HepG2 (cell line): ENCODE data around the gene TMEM38A. TPM values are rescaled to one million over a fixed set of nuclear protein-coding genes. Genes with fewer than 3 reads are reported as not detected.

Source experiments
- AHR ChIP-seq: IDR thresholded peaks from 2 replicates; pipeline ENCODE4 v1.6.1; 2018; ENCODE audit warnings: missing genetic modification reagents, missing compliant biosample characterization
- AKAP8 ChIP-seq: sonication (generic); formaldehyde crosslinking; IDR thresholded peaks from 2 replicates; pipeline ENCODE4 v1.5.1; 2020; ENCODE audit warnings: mild to moderate bottlenecking, missing genetic modification reagents
- CHD2 ChIP-seq: IDR thresholded peaks from 2 replicates; pipeline ENCODE4 v1.6.1; 2011; ENCODE audit warnings: low read depth, low read length, improper control_type of control experiment
- GZF1 ChIP-seq: sonication (generic); formaldehyde crosslinking; IDR thresholded peaks from 2 replicates; pipeline ENCODE4 v1.5.1; 2020; ENCODE audit warnings: mild to moderate bottlenecking, missing genetic modification reagents
- HBP1 ChIP-seq: IDR thresholded peaks from 2 replicates; pipeline ENCODE4 v1.6.1; 2016; ENCODE audit warnings: low read depth, control low read depth
- HMG20B ChIP-seq: conservative IDR thresholded peaks from 2 replicates; pipeline ENCODE4 v1.6.1; 2016; ENCODE audit warnings: missing genetic modification reagents, missing compliant biosample characterization
- ISX ChIP-seq: sonication (generic); formaldehyde crosslinking; conservative IDR thresholded peaks from 2 replicates; pipeline ENCODE4 v1.5.0; 2020; ENCODE audit warnings: missing genetic modification reagents
- NFAT5 ChIP-seq: sonication (generic); formaldehyde crosslinking; IDR thresholded peaks from 2 replicates; pipeline ENCODE4 v1.4.0; 2020; ENCODE audit warnings: missing genetic modification reagents
- NFATC3 ChIP-seq: sonication (generic); formaldehyde crosslinking; IDR thresholded peaks from 2 replicates; pipeline ENCODE4 v1.5.1; 2020; ENCODE audit warnings: mild to moderate bottlenecking, missing genetic modification reagents
- SATB2 ChIP-seq: sonication (generic); formaldehyde crosslinking; IDR thresholded peaks from 2 replicates; pipeline ENCODE4 v1.5.0; 2020; ENCODE audit warnings: missing genetic modification reagents
- YEATS4 ChIP-seq: sonication (generic); formaldehyde crosslinking; IDR thresholded peaks from 2 replicates; pipeline ENCODE4 v1.4.0; 2020; ENCODE audit warnings: missing genetic modification reagents, borderline replicate concordance
- ZNF143 ChIP-seq: sonication (generic); formaldehyde crosslinking; IDR thresholded peaks from 2 replicates; pipeline ENCODE4 v1.4.0; 2020; ENCODE audit warnings: missing genetic modification reagents
- ZNF329 ChIP-seq: sonication (generic); formaldehyde crosslinking; IDR thresholded peaks from 2 replicates; pipeline ENCODE4 v1.9.0; 2021; ENCODE audit warnings: low read depth, mild to moderate bottlenecking, missing genetic modification reagents
- ZNF331 ChIP-seq: sonication (generic); formaldehyde crosslinking; IDR thresholded peaks from 2 replicates; pipeline ENCODE4 v1.4.0; 2020; ENCODE audit warnings: missing genetic modification reagents
- ZNF441 ChIP-seq: sonication (generic); formaldehyde crosslinking; IDR thresholded peaks from 2 replicates; pipeline ENCODE4 v1.7.0; 2021; ENCODE audit warnings: missing genetic modification reagents, borderline replicate concordance
- ZNF569 ChIP-seq: sonication (generic); formaldehyde crosslinking; IDR thresholded peaks from 2 replicates; pipeline ENCODE4 v1.5.0; 2020; ENCODE audit warnings: mild to moderate bottlenecking, missing genetic modification reagents, moderate library complexity, borderline replicate concordance
- ZNF598 ChIP-seq: sonication (generic); formaldehyde crosslinking; IDR thresholded peaks from 2 replicates; pipeline ENCODE4 v1.5.1; 2020; ENCODE audit warnings: mild to moderate bottlenecking, missing genetic modification reagents, borderline replicate concordance
- ZNF674 ChIP-seq: sonication (generic); formaldehyde crosslinking; IDR thresholded peaks from 2 replicates; pipeline ENCODE4 v1.5.0; 2020; ENCODE audit warnings: low read depth, mild to moderate bottlenecking, missing genetic modification reagents
- ZNF713 ChIP-seq: sonication (generic); formaldehyde crosslinking; IDR thresholded peaks from 2 replicates; pipeline ENCODE4 v1.4.0; 2020; ENCODE audit warnings: mild to moderate bottlenecking, missing genetic modification reagents
- ZNF770 ChIP-seq: sonication (generic); formaldehyde crosslinking; IDR thresholded peaks from 2 replicates; pipeline ENCODE4 v1.5.0; 2020; ENCODE audit warnings: mild to moderate bottlenecking, missing genetic modification reagents
- ZSCAN21 ChIP-seq: sonication (generic); formaldehyde crosslinking; IDR thresholded peaks from 2 replicates; pipeline ENCODE4 v1.8.0; 2022; ENCODE audit warnings: mild to moderate bottlenecking, missing genetic modification reagents, moderate library complexity, borderline replicate concordance
- ZSCAN30 ChIP-seq: sonication (generic); formaldehyde crosslinking; IDR thresholded peaks from 2 replicates; pipeline ENCODE4 v1.5.0; 2020; ENCODE audit warnings: mild to moderate bottlenecking, missing genetic modification reagents
- polyA plus RNA-seq, 8 experiments: library from polyadenylated mRNA; depleted of rRNA in 3 of 8; stranded (reverse) in 7 of 8; unstranded in 1 of 8; fragments of >200 nt; fragmentation: Illumina TruSeq in 4 of 8; extraction: Trizol in 4 of 8; gene quantifications; 2 replicates each; pipeline versions ENCODE4 v1.2.1 to v1.2.3, GENCODE V29; 2011 to 2016; ENCODE audit warnings: low read depth in 4 of 8, missing spikeins in 1 of 8, mixed read lengths in 1 of 8; ENCODE audit not compliant: insufficient read depth in 1 of 8
- total RNA-seq, 5 experiments: library from RNA; depleted of rRNA; stranded (reverse); fragments of >200 nt; fragmentation: Illumina TruSeq; extraction: Trizol; gene quantifications; 2 replicates each; pipeline ENCODE4 v1.2.3, GENCODE V29; 2016; ENCODE audit warnings: low read depth in 1 of 5

TMEM38A gene
- total and polyA plus RNA-seq, 2 of the 13 experiments (the other 11 are each of a cell fraction or from before 2014, with no cell fraction given) = 4.8 to 6.8 TPM

GRCh38 chr19:16628183-16628983 lies 32.6 kb upstream of the TMEM38A start, which contains the start of gene MED26 (continued):
- TF ChIP-seq ZSCAN21 (no peak), ZNF713 (CRISPR knock-in tag) (no peak), YEATS4 (CRISPR knock-in tag) (peak; percentile 71; the same call in 1 of the 2 replicates), AKAP8 (CRISPR knock-in tag) (peak; percentile 73; the same call in 1 of the 2 replicates), ZNF331 (CRISPR knock-in tag) (peak; percentile 26; the same call in 1 of the 2 replicates), NFAT5 (CRISPR knock-in tag) (0 out of 2 replicates have a peak, but pooled peaks have one; percentile 61), ISX (CRISPR knock-in tag) (0 out of 2 replicates have a peak, but pooled peaks have one; percentile 54), ZNF770 (CRISPR knock-in tag) (no peak; the same call in none of the 2 replicates), GZF1 (CRISPR knock-in tag) (no peak), ZNF569 (CRISPR knock-in tag) (no peak), ZNF441 (CRISPR knock-in tag) (no peak), ZNF674 (0 out of 2 replicates have a peak, but pooled peaks have one; percentile 54), HMG20B (CRISPR knock-in tag) (no peak), ZNF329 (no peak), ZNF143 (CRISPR knock-in tag) (peak; percentile 87), SATB2 (no peak), CHD2 (no peak), NFATC3 (CRISPR knock-in tag) (no peak), ZNF598 (CRISPR knock-in tag) (0 out of 2 replicates have a peak, but pooled peaks have one; percentile 44), AHR (CRISPR knock-in tag) (peak; percentile 35; the same call in 1 of the 2 replicates), ZSCAN30 (no peak), HBP1 (peak; percentile 85)
